GM23338 (cell line): Measurements from ENCODE around the gene HDAC1.

Source experiments
- CREB1 ChIP-seq: fragments of 250-450 bp; sonication (Bioruptor Pico); IDR thresholded peaks from 2 replicates; pipeline ENCODE4 v1.5.0; 2020; ENCODE audit warnings: low read depth, mild to moderate bottlenecking, moderate library complexity
- EZH2 ChIP-seq: fragments of 200-600 bp; sonication (generic); IDR thresholded peaks from one replicate; pipeline ENCODE4 v1.8.0; 2017; ENCODE audit warnings: antibody characterized with exemption, mild to moderate bottlenecking, low read depth; ENCODE audit not compliant: unreplicated experiment
- EZH2phosphoT487 ChIP-seq: fragments of 200-600 bp; sonication (generic); IDR thresholded peaks from one replicate; pipeline ENCODE4 v1.8.1; 2018; ENCODE audit warnings: antibody characterized with exemption; ENCODE audit not compliant: unreplicated experiment
- JUNB ChIP-seq: IDR thresholded peaks from one replicate; pipeline ENCODE4 v1.6.1; 2016; ENCODE audit warnings: antibody characterized with exemption; ENCODE audit not compliant: unreplicated experiment
- NANOG ChIP-seq: IDR thresholded peaks from 2 replicates; pipeline ENCODE4 v1.6.1; 2016; ENCODE audit warnings: antibody characterized with exemption, borderline replicate concordance
- POLR2AphosphoS5 ChIP-seq: IDR thresholded peaks from 2 replicates; pipeline ENCODE4 v1.6.1; 2016; ENCODE audit warnings: antibody characterized with exemption, low read depth
- ZNF114 ChIP-seq: fragments of 250-450 bp; sonication (Bioruptor Pico); IDR thresholded peaks from 2 replicates; pipeline ENCODE4 v1.5.0; 2020; ENCODE audit warnings: mild to moderate bottlenecking, moderate library complexity
- TF ChIP-seq, protein P1 (sequence below), 2 experiments: fragments of 200-600 bp in 1 of 2; sonication (generic) in 1 of 2; conservative IDR thresholded peaks; 2 replicates each; pipeline versions ENCODE4 v1.5.1 to v1.6.1; 2016 to 2017; ENCODE audit warnings: antibody characterized with exemption in 2 of 2, low read depth in 2 of 2, mild to moderate bottlenecking in 2 of 2, moderate library complexity in 1 of 2
- TF ChIP-seq, protein P2 (sequence below): IDR thresholded peaks from one replicate; pipeline ENCODE4 v1.6.1; 2018; ENCODE audit warnings: antibody characterized with exemption; ENCODE audit not compliant: unreplicated experiment
- TF ChIP-seq, protein P3 (sequence below): IDR thresholded peaks from 2 replicates; pipeline ENCODE4 v1.6.1; 2016; ENCODE audit warnings: antibody characterized with exemption

DNA sequence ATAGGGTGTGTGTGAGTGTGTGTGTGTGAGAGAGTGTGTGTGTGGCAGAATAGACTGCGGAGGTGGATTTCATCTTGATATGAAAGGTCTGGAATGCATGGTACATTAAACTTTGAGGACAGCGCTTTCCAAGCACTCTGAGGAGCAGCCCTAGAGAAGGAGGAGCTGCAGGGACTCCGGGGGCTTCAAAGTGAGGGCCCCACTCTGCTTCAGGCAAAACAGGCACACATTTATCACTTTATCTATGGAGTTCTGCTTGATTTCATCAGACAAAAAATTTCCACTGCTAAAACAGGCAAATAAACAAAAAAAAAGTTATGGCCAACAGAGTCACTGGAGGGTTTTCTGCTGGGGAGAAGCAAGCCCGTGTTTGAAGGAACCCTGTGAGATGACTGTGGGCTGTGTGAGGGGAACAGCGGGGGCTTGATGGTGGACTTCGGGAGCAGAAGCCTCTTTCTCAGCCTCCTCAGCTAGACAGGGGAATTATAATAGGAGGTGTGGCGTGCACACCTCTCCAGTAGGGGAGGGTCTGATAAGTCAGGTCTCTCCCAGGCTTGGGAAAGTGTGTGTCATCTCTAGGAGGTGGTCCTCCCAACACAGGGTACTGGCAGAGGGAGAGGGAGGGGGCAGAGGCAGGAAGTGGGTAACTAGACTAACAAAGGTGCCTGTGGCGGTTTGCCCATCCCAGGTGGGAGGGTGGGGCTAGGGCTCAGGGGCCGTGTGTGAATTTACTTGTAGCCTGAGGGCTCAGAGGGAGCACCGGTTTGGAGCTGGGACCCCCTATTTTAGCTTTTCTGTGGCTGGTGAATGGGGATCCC lies 18.3 kb upstream of the HDAC1 start:
- TF ChIP-seq, protein P1, sequence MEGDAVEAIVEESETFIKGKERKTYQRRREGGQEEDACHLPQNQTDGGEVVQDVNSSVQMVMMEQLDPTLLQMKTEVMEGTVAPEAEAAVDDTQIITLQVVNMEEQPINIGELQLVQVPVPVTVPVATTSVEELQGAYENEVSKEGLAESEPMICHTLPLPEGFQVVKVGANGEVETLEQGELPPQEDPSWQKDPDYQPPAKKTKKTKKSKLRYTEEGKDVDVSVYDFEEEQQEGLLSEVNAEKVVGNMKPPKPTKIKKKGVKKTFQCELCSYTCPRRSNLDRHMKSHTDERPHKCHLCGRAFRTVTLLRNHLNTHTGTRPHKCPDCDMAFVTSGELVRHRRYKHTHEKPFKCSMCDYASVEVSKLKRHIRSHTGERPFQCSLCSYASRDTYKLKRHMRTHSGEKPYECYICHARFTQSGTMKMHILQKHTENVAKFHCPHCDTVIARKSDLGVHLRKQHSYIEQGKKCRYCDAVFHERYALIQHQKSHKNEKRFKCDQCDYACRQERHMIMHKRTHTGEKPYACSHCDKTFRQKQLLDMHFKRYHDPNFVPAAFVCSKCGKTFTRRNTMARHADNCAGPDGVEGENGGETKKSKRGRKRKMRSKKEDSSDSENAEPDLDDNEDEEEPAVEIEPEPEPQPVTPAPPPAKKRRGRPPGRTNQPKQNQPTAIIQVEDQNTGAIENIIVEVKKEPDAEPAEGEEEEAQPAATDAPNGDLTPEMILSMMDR (conservative IDR thresholded peaks at IDR 0.05; ENCODE audit: low read depth in 2 of 2), result no peak
- TF ChIP-seq, protein P2, sequence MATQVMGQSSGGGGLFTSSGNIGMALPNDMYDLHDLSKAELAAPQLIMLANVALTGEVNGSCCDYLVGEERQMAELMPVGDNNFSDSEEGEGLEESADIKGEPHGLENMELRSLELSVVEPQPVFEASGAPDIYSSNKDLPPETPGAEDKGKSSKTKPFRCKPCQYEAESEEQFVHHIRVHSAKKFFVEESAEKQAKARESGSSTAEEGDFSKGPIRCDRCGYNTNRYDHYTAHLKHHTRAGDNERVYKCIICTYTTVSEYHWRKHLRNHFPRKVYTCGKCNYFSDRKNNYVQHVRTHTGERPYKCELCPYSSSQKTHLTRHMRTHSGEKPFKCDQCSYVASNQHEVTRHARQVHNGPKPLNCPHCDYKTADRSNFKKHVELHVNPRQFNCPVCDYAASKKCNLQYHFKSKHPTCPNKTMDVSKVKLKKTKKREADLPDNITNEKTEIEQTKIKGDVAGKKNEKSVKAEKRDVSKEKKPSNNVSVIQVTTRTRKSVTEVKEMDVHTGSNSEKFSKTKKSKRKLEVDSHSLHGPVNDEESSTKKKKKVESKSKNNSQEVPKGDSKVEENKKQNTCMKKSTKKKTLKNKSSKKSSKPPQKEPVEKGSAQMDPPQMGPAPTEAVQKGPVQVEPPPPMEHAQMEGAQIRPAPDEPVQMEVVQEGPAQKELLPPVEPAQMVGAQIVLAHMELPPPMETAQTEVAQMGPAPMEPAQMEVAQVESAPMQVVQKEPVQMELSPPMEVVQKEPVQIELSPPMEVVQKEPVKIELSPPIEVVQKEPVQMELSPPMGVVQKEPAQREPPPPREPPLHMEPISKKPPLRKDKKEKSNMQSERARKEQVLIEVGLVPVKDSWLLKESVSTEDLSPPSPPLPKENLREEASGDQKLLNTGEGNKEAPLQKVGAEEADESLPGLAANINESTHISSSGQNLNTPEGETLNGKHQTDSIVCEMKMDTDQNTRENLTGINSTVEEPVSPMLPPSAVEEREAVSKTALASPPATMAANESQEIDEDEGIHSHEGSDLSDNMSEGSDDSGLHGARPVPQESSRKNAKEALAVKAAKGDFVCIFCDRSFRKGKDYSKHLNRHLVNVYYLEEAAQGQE, result no peak
- TF ChIP-seq POLR2AphosphoS5 (peak; percentile 71), EZH2 (no peak), CREB1 (no peak), NANOG (no peak), ZNF114 (no peak), JUNB (peak; percentile 73), EZH2phosphoT487 (no peak)
- TF ChIP-seq, protein P3, sequence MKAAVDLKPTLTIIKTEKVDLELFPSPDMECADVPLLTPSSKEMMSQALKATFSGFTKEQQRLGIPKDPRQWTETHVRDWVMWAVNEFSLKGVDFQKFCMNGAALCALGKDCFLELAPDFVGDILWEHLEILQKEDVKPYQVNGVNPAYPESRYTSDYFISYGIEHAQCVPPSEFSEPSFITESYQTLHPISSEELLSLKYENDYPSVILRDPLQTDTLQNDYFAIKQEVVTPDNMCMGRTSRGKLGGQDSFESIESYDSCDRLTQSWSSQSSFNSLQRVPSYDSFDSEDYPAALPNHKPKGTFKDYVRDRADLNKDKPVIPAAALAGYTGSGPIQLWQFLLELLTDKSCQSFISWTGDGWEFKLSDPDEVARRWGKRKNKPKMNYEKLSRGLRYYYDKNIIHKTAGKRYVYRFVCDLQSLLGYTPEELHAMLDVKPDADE, result peak; percentile 69
